MM.1S (cell line): Measurements from ENCODE around the gene C19orf53.

ENCODE experiments used
- EZH2phosphoT487 ChIP-seq: fragments of 300-600 bp; sonication (generic); IDR thresholded peaks from 2 replicates; pipeline ENCODE4 v1.6.1; 2018; ENCODE audit warnings: antibody characterized with exemption, low read length
- TF ChIP-seq, protein P1 (sequence below): fragments of 300-600 bp; sonication (generic); IDR thresholded peaks from 2 replicates; pipeline ENCODE4 v1.5.1; 2016; ENCODE audit warnings: antibody characterized with exemption, low read length, mixed read lengths

DNA sequence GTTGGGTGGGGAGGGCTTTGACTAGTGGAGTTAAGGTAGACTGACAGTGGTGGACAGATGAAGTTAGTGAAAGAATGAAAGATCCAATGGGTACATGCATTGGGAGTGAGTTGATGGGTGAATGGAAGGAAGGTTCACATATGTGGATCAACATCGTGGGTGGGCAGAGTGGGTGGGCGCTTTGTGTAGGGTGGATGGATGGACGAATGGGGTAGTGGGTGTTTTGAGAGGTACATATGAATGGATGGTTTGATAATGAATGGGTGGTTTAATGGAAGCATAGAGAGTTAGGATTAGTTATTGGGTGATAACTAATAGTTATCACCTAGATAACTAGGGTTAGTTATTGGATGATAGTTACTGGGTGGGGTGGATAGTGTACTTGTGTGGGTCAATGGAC is 32.5 kb downstream of the C19orf53 start:
- TF ChIP-seq, protein P1, sequence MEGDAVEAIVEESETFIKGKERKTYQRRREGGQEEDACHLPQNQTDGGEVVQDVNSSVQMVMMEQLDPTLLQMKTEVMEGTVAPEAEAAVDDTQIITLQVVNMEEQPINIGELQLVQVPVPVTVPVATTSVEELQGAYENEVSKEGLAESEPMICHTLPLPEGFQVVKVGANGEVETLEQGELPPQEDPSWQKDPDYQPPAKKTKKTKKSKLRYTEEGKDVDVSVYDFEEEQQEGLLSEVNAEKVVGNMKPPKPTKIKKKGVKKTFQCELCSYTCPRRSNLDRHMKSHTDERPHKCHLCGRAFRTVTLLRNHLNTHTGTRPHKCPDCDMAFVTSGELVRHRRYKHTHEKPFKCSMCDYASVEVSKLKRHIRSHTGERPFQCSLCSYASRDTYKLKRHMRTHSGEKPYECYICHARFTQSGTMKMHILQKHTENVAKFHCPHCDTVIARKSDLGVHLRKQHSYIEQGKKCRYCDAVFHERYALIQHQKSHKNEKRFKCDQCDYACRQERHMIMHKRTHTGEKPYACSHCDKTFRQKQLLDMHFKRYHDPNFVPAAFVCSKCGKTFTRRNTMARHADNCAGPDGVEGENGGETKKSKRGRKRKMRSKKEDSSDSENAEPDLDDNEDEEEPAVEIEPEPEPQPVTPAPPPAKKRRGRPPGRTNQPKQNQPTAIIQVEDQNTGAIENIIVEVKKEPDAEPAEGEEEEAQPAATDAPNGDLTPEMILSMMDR, result no peak
- TF ChIP-seq EZH2phosphoT487, result no peak
